ENCODE data around the gene KCNH2. TPM values are rescaled to one million over a fixed set of nuclear protein-coding genes. Genes with fewer than 3 reads are reported as not detected.

The KCNH2 gene
- total RNA-seq, 1 donor from 2014 or later, result 2.4 TPM

DNA sequence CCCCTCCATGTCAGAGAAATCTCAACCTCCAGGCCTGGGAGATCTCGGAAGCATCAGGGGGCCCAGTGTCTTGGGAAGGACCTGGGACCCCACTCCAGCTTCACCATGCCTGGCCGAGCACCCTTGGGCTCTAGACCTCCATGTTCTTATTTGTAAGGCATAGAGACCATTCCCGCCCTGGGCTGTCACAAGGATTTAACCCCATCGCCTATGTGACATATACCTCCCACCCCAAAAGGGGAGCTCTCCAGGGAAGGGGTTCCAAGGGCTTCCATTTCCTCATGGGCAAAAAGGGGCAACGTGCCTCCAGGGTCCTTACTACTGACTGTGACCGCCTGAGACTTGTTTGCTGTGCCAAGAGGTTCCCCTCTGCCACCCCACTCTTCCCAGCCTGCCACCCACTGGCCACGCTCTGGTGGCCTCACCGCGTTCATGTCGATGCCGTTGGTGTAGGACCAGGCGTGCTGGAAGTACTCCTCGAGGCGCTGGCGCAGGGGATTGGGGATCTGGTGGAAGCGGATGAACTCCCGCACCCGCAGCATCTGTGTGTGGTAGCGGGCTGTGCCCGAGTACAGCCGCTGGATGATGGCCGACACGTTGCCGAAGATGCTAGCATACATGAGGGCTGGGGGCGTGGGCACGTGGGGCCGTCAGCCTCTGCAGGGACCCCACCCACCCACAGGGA, 27.5 kb downstream of the KCNH2 start:
- peak; percentile 42 for DNase-seq

DNA sequence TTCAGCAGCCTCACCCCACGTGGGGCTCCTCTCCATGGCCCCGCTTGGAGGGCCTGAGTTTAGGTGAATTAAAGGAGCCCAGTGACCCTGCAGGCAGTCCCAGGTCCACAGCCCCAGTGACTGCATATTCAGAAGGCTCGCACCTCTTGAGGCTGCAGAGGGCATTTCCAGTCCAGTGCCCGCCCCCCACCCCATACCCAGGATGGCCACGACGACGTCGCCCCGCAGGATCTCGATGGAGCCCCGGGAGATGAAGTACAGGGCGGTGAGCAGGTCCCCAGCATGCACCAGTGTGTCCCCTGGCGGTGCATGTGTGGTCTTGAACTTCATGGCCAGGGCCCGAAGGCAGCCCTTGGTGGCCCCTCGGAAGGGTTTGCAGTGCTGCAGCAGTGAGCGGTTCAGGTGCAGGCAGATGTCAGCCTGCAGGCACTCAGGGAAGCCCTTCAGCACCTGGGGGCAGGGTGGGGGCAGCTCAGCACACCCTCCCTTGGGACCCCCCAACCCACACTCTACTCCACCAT, 28.1 kb downstream of the KCNH2 start:
- TF ChIP-seq, protein P1, sequence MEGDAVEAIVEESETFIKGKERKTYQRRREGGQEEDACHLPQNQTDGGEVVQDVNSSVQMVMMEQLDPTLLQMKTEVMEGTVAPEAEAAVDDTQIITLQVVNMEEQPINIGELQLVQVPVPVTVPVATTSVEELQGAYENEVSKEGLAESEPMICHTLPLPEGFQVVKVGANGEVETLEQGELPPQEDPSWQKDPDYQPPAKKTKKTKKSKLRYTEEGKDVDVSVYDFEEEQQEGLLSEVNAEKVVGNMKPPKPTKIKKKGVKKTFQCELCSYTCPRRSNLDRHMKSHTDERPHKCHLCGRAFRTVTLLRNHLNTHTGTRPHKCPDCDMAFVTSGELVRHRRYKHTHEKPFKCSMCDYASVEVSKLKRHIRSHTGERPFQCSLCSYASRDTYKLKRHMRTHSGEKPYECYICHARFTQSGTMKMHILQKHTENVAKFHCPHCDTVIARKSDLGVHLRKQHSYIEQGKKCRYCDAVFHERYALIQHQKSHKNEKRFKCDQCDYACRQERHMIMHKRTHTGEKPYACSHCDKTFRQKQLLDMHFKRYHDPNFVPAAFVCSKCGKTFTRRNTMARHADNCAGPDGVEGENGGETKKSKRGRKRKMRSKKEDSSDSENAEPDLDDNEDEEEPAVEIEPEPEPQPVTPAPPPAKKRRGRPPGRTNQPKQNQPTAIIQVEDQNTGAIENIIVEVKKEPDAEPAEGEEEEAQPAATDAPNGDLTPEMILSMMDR (IDR thresholded peaks at IDR 0.05), result no peak
- peak; percentile 28 for DNase-seq
- no peak for ATAC-seq
- H3K4me1 ChIP-seq, result peaks cover under 1% of the 10 kb centered on the region
- H3K27ac ChIP-seq, result no peak overlapping the region
- intact Hi-C loops (cut with DNase I), result no loop called here
- H3K4me3 ChIP-seq, result no peak overlapping the region
- H3K9me3 ChIP-seq, result no peaks in the 10 kb centered on the region
- H3K27me3 ChIP-seq (ENCODE audit: low read depth), result peaks cover 35% of the 10 kb centered on the region
- H3K36me3 ChIP-seq, result no peaks in the 10 kb centered on the region

More for the DNA sequence above, 27.5 kb downstream of the KCNH2 start:
- no peaks in the 10 kb centered on the region for H3K36me3 ChIP-seq
- no peak for ATAC-seq
- H3K27ac ChIP-seq, result no peak overlapping the region
- intact Hi-C loops (cut with DNase I), result no loop called here
- peaks cover 36% of the 10 kb centered on the region for H3K27me3 ChIP-seq (ENCODE audit: low read depth)
- TF ChIP-seq, protein P1 (IDR thresholded peaks at IDR 0.05), result no peak
- H3K4me1 ChIP-seq, result peaks cover 4% of the 10 kb centered on the region
- no peaks in the 10 kb centered on the region for H3K9me3 ChIP-seq
- H3K4me3 ChIP-seq, result no peak overlapping the region

DNA sequence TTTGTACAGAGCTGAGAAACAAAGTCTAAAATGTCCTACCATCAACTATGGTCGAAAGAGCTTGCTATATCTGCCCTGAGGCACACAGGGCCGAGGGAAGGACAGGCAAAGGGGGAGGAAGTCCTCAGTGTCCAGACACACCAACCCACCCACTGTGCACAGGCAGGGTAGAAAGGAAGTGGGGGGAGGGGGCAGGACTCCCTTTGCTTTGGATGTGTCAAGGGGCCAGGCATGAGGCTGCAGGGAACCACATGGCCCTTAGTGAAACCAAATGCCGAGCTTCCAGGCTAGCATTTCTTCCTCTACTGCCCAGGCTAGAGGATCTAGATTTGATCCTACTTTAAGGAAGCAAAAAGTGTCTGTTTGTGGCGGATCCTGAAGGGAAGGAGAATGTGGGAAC, 28.6 kb downstream of the KCNH2 start:
- H3K4me3 ChIP-seq, result no peak overlapping the region
- ATAC-seq (no peak), DNase-seq (peak; percentile 20)
- no peaks in the 10 kb centered on the region for H3K4me1 ChIP-seq
- H3K27me3 ChIP-seq (ENCODE audit: low read depth), result peaks cover 30% of the 10 kb centered on the region
- H3K27ac ChIP-seq, result no peak overlapping the region
- TF ChIP-seq, protein P1 (IDR thresholded peaks at IDR 0.05), result no peak
- H3K36me3 ChIP-seq, result no peaks in the 10 kb centered on the region
- intact Hi-C loops (cut with DNase I), result no loop called here
- no peaks in the 10 kb centered on the region for H3K9me3 ChIP-seq

DNA sequence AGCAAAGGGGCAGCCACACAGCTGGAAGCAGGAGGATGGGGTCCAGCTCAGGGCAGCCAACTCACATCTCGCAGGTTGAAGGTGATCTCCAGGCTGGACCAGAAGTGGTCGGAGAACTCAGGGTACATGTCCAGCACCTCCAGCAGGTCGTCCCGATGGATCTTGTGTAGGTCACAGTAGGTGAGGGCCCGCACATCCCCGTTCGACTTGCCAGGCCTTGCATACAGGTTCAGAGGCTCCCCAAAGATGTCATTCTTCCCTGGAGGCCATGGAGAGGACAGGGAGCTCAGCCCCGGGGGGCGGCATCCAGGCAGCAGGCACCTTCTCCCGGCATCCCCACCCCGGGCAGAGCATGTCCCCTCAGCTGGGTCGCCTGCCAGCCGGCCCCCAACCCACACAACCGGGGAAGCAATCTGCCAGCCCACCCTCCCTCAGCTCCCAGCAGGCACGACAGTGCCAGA, 29.3 kb downstream of the KCNH2 start:
- no peaks in the 10 kb centered on the region for H3K36me3 ChIP-seq
- H3K27ac ChIP-seq, result no peak overlapping the region
- H3K4me1 ChIP-seq, result no peaks in the 10 kb centered on the region
- ATAC-seq (no peak), DNase-seq (peak; percentile 42)
- no peak overlapping the region for H3K4me3 ChIP-seq
- TF ChIP-seq, protein P1 (IDR thresholded peaks at IDR 0.05), result no peak
- peaks cover 28% of the 10 kb centered on the region for H3K27me3 ChIP-seq (ENCODE audit: low read depth)
- intact Hi-C loops (cut with DNase I), result no loop called here
- no peaks in the 10 kb centered on the region for H3K9me3 ChIP-seq

DNA sequence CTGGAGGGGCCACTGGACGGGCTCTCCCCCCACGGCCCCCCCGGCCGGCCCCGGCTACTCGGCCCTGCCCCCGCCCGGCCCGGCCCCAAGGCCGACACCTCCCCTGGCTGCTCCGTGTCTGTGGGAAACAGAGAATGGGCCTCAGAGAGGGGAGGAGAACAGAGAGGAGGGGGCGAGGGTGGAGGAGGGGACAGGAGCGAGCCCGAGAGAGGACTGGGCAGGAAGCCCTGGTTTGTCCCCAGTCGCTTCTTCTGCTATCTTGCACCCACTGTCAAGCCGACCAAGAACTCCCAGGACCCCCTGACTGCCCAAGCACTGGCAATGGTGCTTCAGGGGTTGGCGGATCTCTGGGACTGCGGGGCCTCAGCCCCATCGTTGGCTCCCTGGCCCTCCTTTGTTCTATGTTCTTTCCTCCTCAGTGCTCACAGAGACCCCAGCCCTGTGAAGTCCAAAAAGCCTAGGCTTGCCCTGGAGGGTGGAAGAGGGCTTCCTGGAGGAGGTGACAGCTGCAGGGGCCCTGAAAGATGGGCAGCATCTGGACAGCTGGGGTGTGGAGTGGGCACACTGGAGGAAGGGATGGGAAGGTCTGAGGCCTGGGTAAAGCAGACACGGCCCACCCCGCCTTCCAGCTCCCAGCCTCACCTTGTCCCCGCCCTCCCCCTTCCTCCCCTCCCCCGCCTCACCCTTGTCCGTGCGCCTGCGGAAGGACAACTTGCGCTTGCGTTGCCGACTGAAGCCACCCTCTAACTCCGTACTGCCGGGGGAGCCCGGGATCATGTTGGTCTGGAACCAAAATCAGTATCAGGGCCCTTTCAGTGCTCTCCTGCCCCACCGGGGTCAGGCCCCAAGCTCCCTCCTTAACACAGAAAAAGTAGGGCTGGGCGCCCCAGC, 30.1 kb downstream of the KCNH2 start:
- no peak for ATAC-seq
- no peaks in the 10 kb centered on the region for H3K9me3 ChIP-seq
- intact Hi-C loops (cut with DNase I), result no loop called here
- DNase-seq, result peak; percentile 24
- H3K36me3 ChIP-seq, result no peaks in the 10 kb centered on the region
- no peaks in the 10 kb centered on the region for H3K4me1 ChIP-seq
- H3K27me3 ChIP-seq (ENCODE audit: low read depth), result peaks cover 28% of the 10 kb centered on the region
- H3K4me3 ChIP-seq, result no peak overlapping the region
- H3K27ac ChIP-seq, result no peak overlapping the region
- TF ChIP-seq, protein P1 (IDR thresholded peaks at IDR 0.05), result no peak
